MM.1S (cell line): ENCODE measurements around the gene WRAP73.

Experiments
- CTCF ChIP-seq: fragments of 300-600 bp; sonication (generic); IDR thresholded peaks from 2 replicates; pipeline ENCODE4 v1.5.1; 2016; ENCODE audit warnings: antibody characterized with exemption, low read length, mixed read lengths
- EZH2 ChIP-seq: fragments of 300-600 bp; sonication (generic); optimal IDR thresholded peaks from 2 replicates; pipeline ENCODE3; 2017; ENCODE audit warnings: low read depth, mild to moderate bottlenecking, antibody characterized with exemption, low read length, mixed read lengths
- EZH2phosphoT487 ChIP-seq: fragments of 300-600 bp; sonication (generic); IDR thresholded peaks from 2 replicates; pipeline ENCODE4 v1.6.1; 2018; ENCODE audit warnings: antibody characterized with exemption, low read length

GRCh38 chr1:3696689-3697088, 46.8 kb upstream of the WRAP73 start:
- no peak for TF ChIP-seq CTCF
- no peak for TF ChIP-seq EZH2phosphoT487
- no peak for TF ChIP-seq EZH2
